Fibroblast of lung (primary cell): Measurements from ENCODE around the gene MOGAT3.

ENCODE experiments used
- CTCF ChIP-seq, 2 donors: IDR thresholded peaks in 1 of 2; conservative IDR thresholded peaks in 1 of 2; 1 replicate in 1 of 2; 2 replicates in 1 of 2; pipeline ENCODE4 v1.5.1; 2011 to 2012; ENCODE audit warnings: low read length in 2 of 2, control low read depth in 1 of 2, inconsistent platforms in 1 of 2, low read depth in 1 of 2, mild to moderate bottlenecking in 1 of 2
- EZH2 ChIP-seq: IDR thresholded peaks from 2 replicates; pipeline ENCODE4 v1.5.1; 2012; ENCODE audit warnings: low read length, control low read depth, mild to moderate bottlenecking; ENCODE audit errors: missing control alignments

- TF ChIP-seq EZH2 (peak; percentile 98), CTCF (conservative IDR thresholded peaks at IDR 0.05 in 1 of 2, IDR thresholded peaks at IDR 0.05 in 1 of 2; ENCODE audit: low read depth in 1 of 2, low read length in 2 of 2) (no peak)
Measured at GRCh38 chr7:101172005-101172853, 28.6 kb downstream of the MOGAT3 start.
